Fibroblast of the conjunctiva (primary cell): Measurements from ENCODE around the gene CFL1.

Source experiments
- DNase-seq: peaks from one replicate; pipeline ENCODE4 v3.0.0-alpha.2; 2010; ENCODE audit warnings: low read depth

Gene CFL1

DNA sequence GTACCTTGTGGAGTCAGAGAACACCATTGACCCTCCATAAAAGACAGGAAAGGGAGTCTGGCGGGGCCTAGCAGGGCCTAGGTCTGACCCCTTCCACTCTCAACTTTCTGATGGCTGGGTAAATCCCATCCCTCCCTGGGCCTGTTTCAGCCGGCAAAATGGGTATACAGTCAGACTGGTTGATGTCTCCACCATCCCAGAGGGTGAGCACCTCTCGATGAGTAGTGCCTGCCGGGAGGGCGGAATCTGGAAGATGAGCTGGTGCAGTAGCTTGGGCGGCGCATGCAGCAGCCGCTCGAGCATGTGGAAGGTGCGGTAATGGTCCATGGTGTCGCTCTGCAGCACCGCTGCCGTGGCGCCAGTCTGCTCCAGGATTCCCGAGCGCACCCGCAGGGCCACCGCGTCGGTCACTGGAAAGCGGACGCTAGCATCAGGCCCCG, 29.8 kb upstream of the CFL1 start:
- DNase-seq = no peak

DNA sequence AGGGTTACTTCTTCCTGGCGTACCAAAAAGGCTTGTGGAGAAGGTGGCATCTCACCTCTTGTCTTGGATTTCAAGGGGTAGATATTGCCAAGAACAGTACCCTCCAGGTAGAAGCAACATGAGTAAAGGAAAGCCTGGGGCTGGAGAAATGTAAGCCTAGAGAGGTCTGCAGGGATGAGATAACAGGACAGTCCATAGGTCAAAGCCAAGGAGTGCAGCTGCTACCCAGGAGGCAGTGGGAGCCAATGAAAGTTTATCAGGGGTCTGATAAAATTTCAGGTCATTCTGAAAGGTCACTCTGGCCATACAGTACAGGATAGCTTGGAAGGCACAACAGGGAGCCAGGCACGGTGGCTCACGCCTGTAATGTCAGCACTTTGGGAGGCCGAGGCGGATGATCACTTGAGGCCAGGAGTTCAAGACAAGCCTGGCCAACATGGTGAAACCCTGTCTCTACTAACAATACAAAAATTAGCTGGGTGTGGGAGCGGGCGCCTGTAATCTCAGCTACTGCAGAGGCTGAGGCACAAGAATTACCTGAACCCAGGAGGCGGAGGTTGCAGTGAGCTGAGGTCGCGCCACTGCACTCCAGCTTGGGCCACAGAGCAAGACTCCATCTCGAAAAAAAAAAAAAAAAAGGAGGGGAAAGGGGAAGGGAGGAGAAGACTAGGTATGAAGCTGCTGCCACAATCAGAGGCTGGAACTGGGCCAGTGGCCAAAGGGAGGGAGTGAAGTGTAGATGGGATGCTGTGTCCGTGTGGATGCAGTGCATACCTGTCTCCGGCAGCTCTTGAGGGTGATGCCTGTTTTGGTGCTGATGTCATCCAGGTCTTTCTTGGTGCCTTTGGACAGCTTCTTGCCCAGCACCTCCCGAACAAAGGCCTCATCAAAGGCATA, 29.1 kb upstream of the CFL1 start:
- DNase-seq = no peak

DNA sequence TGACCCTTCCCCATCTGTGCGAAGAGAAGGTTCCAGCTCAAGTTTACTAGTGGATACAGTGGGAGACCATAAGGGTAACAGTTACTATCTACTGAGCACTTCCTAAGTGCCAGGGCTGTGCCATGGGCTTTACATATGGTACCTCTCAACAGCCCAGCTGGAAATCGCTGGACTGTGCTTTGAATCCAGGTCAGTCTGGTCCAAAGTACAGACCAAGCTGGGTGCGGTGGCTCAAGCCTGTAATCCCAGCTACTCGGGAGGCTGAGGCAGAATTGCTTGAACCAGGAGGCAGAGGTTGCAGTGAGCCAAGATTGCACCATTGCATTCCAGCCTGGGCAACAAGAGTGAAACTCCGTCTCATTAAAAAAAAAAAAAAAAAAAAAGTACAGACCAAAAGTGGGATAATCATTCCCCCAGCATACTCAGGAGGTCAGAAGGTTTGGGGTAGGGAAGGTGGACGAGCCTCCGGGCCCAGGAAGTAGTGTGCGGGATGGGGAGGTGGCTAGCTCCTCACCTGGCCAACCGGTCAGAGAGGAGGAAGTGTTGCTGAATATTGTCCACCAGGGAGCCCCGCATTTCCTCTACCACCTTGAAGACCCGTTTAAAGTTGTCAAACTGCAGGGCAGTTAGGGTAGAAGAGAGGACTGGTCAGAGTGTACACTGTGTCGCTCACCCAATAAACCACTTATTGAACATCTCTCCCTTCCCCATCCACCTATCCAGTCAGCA, 28.0 kb upstream of the CFL1 start:
- DNase-seq = no peak

DNA sequence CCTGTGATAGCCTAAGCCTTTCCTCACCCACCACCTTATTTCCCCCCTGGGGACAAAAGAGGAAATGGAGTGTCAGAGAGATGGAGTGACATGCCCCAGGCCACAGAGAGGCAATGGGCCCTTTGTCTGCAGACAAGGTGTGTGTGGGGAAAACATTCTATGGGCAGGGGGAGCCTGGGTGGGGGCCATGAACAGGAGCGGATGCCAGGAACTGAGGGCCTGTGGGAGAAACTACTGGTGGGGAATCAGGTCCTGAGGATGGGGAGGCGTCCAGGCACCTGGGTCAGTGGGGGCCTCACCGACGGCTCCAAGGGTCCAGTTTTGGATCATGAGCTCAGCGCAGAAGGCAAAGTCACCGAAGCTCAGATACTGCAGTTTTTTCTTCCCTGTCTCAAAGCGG, 27.3 kb upstream of the CFL1 start:
- no peak for DNase-seq

GRCh38 chr11:65884716-65885092, 26.7 kb upstream of the CFL1 start:
- peak; percentile 69 for DNase-seq

DNA sequence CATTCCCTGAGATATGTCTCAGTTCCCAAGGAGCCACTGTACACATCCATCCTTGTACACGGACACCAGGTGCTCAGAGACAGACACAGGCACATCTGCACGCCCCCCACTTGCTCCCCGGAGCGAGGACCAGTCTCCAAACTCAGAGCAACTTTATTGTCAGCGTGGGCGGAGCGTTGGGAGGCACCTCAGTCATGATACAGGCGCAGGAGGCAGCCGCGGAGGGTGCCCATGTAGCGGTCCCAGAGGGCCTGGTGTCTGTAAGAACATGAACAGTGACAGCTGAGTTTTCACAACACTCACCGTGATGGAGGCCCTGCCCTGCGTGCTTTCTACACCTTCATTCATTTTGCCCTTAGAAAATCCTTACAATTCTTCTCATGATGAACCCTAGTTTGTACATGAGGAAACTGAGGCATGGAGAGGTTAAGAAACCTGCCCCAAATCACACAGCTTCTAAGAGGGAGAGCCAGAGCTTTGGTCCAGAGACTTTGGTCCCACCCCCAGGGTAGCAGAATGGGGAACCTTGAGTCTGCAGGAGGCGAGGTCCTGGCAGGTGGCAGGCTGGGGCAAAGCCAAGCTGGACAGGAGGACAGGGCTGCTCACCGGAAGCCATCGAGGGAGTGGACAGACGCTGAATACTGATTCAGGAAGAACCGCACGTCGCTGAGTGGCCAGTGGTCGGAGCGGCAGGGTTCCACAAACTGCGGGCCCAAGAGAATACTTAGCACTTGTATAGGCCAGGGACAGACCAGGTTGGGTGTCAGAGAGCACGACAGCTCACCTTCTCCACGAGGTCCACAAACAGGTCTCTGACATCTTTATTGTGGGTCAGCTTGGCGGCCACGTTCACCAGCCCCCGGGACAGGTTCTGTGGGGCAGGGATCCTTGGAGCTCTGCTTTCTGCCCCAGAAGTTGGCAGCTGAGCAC, 26.1 kb upstream of the CFL1 start:
- DNase-seq = no peak

DNA sequence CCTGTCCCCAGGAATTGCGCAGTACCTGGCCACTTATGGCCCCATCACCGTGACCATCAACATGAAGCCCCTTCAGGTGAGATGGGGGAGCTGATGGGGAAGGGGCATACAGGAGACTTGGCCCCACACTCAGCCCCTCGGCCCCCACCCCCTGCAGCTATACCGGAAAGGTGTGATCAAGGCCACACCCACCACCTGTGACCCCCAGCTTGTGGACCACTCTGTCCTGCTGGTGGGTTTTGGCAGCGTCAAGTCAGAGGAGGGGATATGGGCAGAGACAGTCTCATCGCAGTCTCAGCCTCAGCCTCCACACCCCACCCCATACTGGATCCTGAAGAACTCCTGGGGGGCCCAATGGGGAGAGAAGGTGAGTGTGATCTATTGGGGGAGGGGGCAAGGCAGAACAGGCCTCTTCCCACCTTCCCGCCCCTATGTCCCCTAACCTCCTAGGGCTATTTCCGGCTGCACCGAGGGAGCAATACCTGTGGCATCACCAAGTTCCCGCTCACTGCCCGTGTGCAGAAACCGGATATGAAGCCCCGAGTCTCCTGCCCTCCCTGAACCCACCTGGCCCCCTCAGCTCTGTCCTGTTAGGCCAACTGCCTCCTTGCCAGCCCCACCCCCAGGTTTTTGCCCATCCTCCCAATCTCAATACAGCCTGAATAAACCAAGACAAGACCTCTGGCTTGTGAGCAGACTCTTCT, 25.2 kb upstream of the CFL1 start:
- DNase-seq = no peak

DNA sequence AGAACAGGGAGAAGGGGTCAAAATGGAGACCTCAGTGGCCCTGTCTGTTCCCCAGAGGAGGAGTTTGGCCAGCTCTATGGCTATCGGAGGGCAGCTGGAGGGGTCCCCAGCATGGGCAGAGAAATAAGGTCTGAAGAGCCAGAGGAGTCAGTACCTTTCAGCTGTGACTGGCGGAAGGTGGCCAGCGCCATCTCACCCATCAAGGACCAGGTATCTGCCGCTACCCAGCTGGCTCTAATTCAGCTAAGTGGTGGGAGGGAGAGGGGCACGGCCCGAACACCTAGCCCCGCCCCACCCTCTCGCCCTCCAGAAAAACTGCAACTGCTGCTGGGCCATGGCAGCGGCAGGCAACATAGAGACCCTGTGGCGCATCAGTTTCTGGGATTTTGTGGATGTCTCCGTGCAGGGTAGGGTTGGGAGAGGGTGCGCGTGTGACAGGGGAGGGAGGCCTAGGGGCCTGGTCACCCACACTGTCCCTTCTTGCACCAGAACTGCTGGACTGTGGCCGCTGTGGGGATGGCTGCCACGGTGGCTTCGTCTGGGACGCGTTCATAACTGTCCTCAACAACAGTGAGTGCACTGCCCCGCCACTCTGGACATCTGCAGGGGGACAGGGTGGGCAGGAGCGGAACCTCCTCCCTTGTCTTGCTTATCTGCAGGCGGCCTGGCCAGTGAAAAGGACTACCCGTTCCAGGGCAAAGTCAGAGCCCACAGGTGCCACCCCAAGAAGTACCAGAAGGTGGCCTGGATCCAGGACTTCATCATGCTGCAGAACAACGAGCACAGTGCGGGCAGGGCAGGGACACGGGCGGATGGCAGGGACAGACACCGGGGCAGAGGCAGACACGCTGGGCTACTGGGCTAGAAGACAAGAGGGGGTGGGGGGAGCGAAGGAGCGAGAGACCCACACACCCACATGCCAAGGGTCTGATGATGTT, 24.4 kb upstream of the CFL1 start:
- DNase-seq = no peak

DNA sequence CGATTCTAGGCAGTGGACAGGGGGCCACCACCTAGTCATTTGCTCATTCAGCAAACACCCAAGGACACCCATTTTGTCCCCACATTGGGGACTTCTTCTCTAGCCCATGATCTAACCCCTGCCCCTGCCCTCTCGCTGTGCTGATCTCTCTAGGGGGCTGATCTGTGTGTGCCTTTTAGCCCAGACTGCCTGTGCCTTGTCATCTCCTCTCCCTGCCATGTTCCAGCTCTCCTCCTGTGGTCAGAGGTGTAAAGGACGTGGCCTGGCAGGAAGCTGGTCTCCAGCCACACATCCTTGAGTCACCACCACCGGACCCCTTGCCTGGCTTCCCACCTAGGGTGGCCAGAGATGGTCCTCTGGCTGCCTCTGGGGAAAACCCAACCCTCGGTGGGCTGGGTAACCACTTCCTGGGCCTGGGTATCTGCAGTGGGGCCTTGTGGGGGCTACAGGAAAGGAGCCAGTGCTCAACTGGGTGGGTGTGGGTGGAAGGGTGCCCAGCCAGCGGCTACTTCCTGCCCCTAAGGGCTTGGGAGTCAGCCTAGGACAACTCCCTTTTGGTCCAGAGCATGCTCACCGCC, 23.0 kb upstream of the CFL1 start:
- DNase-seq = no peak

- DNase-seq = no peak
Observed at GRCh38 chr11:65880027-65880426, 22.0 kb upstream of the CFL1 start.

DNA sequence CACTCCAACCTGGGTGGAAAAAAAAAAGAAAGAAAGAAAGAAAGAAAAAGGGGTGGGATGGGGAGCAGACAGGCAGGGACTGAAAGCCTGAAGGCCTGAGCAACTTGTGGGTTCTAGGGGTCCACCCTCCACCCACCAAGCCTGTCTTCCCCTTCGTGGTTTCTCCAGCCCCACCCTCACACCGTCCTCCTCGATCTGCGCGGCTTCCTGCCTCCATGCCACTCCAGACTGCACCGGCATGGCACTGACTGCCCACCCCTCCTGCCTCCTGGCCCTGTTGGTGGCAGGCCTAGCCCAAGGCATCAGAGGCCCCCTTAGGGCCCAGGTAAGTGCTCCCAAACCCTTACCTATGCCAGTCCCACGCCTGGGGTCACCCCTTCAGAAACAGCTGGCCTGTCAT, 21.6 kb upstream of the CFL1 start, which contains the start of gene CTSW:
Gene CTSW, plus strand, starts transcription at position 221 of the 400 bp plus-strand sequence. Its CDS starts 18 bp downstream, at position 239.
- DNase-seq = no peak

- peak; percentile 92 for DNase-seq
Observed at GRCh38 chr11:65873318-65874156, 15.6 kb upstream of the CFL1 start.

GRCh38 chr11:65872586-65873317, 14.8 kb upstream of the CFL1 start, which contains the start of gene EFEMP2:
Gene EFEMP2, minus strand, starts transcription at chr11:65872800. Its CDS starts 446 bp downstream, at chr11:65872354.
- DNase-seq = no peak

DNA sequence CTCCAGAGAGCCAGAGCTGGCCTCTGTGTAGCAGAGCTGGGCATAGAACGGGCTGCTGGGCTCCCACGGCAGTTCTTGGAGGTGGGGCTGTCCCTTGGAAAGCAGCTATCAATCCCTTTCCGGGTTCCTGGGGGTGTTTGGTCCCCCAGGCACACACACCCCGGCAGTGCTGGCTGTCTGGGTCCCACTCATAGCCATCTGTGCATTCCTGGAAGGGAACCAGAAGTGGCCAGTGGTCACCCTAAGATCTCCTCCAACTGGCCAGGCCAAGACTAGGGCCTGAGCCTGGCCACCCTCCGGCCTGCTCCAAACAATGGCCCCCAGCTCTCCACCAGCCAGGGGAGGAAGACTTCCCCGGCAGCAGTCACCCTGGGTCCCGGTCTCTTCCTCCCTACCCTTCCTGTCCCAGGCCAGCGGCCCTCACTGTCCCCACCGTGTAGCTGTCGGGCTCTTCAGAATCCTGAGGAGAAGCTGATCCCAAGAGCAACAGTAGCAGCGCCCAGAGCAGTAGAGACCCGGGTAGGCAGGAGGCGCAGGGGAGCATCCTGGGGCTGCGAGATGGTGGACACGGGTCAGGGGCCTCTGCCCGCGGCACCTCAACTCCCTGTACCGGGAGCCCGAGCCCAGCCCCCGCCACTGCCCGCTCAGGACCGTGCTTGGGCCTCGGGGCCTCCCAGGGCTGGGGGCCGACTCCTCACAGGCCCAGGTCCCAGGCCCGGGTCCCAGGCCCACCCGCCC, 14.0 kb upstream of the CFL1 start:
- no peak for DNase-seq

DNA sequence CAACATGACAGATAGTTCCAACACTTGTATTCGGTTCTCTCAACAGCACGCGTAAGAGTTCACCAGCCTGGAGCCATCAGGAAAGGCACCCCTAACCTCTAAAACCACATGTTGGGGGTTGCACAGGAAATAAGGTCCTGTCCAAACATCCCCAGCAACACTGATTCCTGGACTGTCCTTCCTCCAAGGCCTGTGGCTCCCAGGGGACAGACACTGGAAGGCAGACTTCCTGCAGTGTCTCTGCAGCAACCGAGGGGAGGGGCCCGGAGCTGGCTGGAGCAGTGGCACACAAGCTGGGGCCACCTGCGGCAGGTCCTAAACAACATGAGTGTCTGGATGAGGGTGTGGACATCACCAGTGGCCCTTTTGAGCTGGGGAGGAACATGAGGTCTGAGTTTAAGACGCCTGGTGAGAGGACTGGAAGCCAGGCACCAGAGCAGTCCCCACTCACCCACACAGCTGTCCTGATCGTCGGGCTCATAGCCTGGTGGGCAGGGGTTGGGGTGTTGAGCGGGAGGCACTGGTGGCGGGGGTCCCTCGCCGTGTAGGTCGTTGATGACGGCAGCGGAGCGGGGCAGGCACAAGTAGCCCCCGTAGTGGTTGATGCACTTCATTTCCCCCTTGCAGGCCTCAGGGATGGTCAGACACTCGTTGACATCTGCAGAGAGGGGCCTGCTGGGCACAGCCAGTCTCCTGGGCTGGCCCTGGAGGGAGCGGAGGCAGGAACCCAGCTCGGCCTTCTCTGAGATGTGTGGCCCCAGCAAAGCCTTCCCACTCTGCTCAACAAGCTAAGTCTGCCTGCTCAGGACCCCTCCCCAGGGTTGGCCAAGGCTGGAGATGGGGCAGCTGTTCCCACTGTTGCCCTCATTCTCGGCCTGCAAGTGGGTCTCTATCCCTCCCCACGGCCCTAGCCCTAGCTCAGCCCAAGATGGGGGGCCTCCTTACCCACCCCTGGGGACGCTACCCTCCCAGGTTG, 13.0 kb upstream of the CFL1 start:
- no peak for DNase-seq

DNA sequence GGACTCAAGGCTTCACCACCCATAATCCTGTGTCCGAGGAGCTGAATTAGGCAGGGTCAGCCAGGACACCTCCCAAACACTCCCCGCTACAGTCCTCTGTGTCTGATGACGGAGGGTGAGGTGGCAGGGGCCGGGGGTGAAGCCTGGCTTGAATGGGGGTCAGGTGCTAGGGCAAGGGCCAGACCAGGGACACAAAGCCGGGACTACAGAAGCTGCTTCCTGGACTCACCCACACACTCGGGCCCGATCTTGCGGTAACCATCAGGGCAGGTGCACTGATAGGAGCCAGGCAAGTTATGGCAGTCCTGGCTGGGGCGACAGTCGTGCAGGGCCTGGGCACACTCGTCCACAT, 12.3 kb upstream of the CFL1 start:
- no peak for DNase-seq
